Neutrophil (primary cell): ENCODE data around the gene PLB1.

Source experiments
- H3K27ac ChIP-seq: fragments of 200-600 bp; sonication (generic); 2 replicates; pipeline ENCODE4 v1.5.1; 2016; ENCODE audit warnings: mild to moderate bottlenecking, moderate library complexity
- H3K27me3 ChIP-seq: fragments of 200-600 bp; sonication (generic); 2 replicates; pipeline ENCODE4 v1.6.0; 2016; ENCODE audit warnings: mild to moderate bottlenecking
- H3K36me3 ChIP-seq: fragments of 200-600 bp; sonication (generic); 2 replicates; pipeline ENCODE4 v1.5.1; 2017
- H3K4me1 ChIP-seq, 2 experiments: fragments of 200-600 bp in 1 of 2; sonication (generic) in 1 of 2; 1 replicate in 1 of 2; 2 replicates in 1 of 2; pipeline versions ENCODE4 v1.5.1 to v1.6.1; 2013 to 2016; ENCODE audit warnings: low read depth in 1 of 2, low read length in 1 of 2, mild to moderate bottlenecking in 1 of 2, moderate library complexity in 1 of 2; ENCODE audit not compliant: control insufficient read depth in 1 of 2, insufficient read depth in 1 of 2
- H3K4me3 ChIP-seq, 2 experiments: fragments of 200-600 bp in 1 of 2; sonication (generic) in 1 of 2; 1 replicate in 1 of 2; 2 replicates in 1 of 2; pipeline ENCODE4 v1.5.1; 2013 to 2016; ENCODE audit warnings: low read depth in 1 of 2, low read length in 1 of 2, mild to moderate bottlenecking in 1 of 2, moderate library complexity in 1 of 2
- H3K9me3 ChIP-seq: fragments of 200-600 bp; sonication (generic); 2 replicates; pipeline ENCODE4 v1.5.1; 2016
- TF ChIP-seq, protein P1 (sequence below): fragments of 200-600 bp; sonication (generic); IDR thresholded peaks from 2 replicates; pipeline ENCODE4 v1.5.1; 2016; ENCODE audit warnings: antibody characterized with exemption

Gene PLB1

DNA sequence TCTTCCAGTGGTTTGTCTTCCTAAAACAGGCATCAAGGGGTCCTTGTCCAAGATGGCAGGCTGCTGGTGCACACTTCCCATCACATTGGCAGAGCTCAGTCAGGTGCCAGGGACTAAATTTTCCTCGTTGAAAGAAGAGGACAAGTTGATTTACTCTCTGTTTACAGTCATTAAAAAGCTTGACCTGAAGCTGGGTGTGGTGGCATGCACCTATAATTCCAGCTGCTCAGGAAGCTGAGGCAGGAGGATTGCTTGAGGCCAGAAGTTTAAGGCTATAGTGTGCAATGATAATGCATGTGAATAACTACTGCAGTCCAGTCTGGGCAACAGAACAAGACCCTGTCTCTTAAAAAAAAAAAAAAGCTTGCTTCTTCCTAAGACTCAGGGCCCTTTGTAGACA is 3.6 kb upstream of the PLB1 start:
- Histone ChIP-seq H3K9me3 (no peaks in the 10 kb centered on the region), H3K27me3 (no peaks in the 10 kb centered on the region), H3K4me3 (no peak overlapping the region), H3K4me1 (peaks cover 0 to 4% of the 10 kb centered on the region in 2 experiments), H3K36me3 (no peaks in the 10 kb centered on the region), H3K27ac (no peak overlapping the region)
- TF ChIP-seq, protein P1, sequence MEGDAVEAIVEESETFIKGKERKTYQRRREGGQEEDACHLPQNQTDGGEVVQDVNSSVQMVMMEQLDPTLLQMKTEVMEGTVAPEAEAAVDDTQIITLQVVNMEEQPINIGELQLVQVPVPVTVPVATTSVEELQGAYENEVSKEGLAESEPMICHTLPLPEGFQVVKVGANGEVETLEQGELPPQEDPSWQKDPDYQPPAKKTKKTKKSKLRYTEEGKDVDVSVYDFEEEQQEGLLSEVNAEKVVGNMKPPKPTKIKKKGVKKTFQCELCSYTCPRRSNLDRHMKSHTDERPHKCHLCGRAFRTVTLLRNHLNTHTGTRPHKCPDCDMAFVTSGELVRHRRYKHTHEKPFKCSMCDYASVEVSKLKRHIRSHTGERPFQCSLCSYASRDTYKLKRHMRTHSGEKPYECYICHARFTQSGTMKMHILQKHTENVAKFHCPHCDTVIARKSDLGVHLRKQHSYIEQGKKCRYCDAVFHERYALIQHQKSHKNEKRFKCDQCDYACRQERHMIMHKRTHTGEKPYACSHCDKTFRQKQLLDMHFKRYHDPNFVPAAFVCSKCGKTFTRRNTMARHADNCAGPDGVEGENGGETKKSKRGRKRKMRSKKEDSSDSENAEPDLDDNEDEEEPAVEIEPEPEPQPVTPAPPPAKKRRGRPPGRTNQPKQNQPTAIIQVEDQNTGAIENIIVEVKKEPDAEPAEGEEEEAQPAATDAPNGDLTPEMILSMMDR = no peak

DNA sequence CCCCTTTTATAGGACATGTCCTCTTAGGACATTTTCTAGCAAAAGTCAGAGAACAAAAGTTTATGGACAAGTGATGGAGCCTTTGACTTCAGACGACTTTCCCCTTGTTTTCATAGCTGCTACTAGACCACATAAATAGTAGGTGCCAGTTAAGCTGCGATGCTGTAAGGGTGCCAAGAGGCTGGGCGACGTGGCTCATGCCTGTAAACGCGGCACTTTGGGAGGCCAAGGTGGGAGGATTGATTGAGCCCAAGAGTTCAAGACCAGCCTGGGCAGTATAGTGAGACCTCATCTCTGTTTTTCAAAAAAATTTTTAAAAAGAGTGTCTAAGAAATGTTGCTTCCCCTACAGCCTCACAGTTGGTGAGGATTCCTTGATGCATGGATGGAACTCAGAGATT is 2.2 kb upstream of the PLB1 start:
- TF ChIP-seq, protein P1 = no peak

DNA sequence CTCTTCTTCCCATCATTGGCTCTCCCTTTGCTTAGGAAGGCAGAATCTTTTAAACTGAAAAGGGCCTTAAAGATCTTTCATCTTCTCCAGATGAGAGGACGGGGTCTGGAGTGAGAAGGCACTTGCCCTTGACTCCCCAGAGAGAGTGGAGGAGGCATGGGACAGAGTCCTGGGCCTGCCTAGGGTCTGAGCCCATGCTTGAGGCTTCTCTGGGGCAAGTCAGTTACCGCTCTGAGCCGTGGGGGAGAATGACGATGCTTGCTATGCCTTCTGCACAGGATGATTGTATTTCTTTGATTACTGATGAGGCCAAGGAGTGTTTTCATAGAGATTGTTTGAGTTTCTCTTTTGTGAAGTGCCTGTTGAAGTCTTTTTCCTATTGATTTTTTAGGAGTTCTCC is 921 bp downstream of the PLB1 start:
- TF ChIP-seq, protein P1 = no peak

More for the DNA sequence above, 2.2 kb upstream of the PLB1 start:
- Histone ChIP-seq H3K4me1 (peaks cover 0 to 4% of the 10 kb centered on the region in 2 experiments), H3K36me3 (no peaks in the 10 kb centered on the region), H3K4me3 (no peak overlapping the region), H3K27ac (no peak overlapping the region), H3K9me3 (no peaks in the 10 kb centered on the region), H3K27me3 (no peaks in the 10 kb centered on the region)

DNA sequence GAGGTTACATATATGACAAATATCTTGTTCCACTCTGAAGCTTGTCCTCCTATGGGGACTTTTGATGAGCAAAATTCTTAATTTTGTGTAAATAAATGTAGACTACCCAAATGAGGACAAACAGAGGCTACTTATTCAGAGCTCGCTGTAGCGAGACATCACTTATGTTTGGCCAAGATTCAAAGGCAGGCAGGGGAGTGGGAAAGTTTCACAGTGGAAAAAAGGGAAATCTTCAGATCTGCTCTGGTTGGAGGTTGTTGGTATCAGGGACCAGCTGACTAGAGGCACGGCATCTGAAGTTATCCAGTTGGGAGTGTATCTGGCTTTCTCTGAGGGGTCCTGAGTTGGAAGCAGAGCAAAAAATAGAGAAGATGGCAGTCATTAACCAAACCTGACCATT is 1.3 kb downstream of the PLB1 start:
- TF ChIP-seq, protein P1 = no peak
- Histone ChIP-seq H3K27ac (no peak overlapping the region), H3K27me3 (no peaks in the 10 kb centered on the region), H3K4me3 (no peak overlapping the region), H3K4me1 (peaks cover 0 to 4% of the 10 kb centered on the region in 2 experiments), H3K36me3 (no peaks in the 10 kb centered on the region), H3K9me3 (no peaks in the 10 kb centered on the region)

More for the DNA sequence above, 921 bp downstream of the PLB1 start:
- Histone ChIP-seq H3K27me3 (no peaks in the 10 kb centered on the region), H3K9me3 (no peaks in the 10 kb centered on the region), H3K4me3 (no peak overlapping the region), H3K36me3 (no peaks in the 10 kb centered on the region), H3K4me1 (peaks cover 0 to 4% of the 10 kb centered on the region in 2 experiments), H3K27ac (no peak overlapping the region)

DNA sequence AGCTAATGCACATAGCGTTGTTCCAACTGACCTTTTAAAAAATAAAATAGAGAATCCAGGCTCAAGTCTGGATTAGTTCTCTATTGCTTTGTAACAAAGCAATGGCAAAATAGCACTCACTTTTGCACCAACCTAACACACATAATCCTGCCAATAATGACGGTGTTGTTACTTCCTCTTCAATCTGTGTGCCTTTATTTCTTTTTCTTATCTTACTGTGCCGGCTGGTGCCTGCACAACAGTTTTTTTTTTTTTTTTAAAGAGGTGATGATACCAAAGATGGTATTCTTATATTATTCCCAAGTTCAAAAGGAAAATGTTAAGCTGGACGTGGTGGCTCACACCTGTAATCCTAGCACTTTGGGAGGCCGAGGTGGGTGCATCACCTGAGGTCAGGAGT is 3.4 kb downstream of the PLB1 start:
- no peak overlapping the region for H3K27ac ChIP-seq
- no peaks in the 10 kb centered on the region for H3K4me1 ChIP-seq
- no peaks in the 10 kb centered on the region for H3K9me3 ChIP-seq
- no peaks in the 10 kb centered on the region for H3K36me3 ChIP-seq
- H3K4me3 ChIP-seq = no peak overlapping the region
- no peaks in the 10 kb centered on the region for H3K27me3 ChIP-seq
- TF ChIP-seq, protein P1 = no peak

DNA sequence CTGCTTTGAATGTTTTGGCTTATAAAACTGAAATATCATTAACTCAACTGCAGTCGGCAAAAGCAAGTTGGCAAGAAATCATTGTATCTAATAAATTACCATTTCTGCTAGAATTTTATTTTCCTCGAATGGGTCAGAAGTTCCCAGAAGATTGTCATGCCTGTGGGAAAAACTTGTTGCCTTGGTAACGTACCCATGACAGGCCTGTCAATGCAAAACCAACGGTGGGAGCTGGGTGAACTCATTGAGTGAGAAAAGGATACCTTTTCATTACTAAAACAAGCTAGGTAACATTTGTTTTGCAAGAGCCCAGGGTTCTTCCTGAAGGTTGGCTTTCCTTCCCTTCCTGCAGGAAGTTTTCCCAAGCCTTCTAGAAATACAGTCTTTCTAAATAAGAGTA is 9.5 kb downstream of the PLB1 start:
- Histone ChIP-seq H3K4me1 (no peaks in the 10 kb centered on the region), H3K4me3 (no peak overlapping the region), H3K36me3 (no peaks in the 10 kb centered on the region), H3K27ac (no peak overlapping the region), H3K9me3 (no peaks in the 10 kb centered on the region), H3K27me3 (no peaks in the 10 kb centered on the region)
- TF ChIP-seq, protein P1 = no peak
